ENCODE results near the gene HHEX. TPM values are rescaled to one million over a fixed set of nuclear protein-coding genes. Genes with fewer than 3 reads are reported as not detected.

Gene HHEX
- total and polyA plus RNA-seq, 4 donors = 16.2 to 42.2 (median 34.2) TPM

DNA sequence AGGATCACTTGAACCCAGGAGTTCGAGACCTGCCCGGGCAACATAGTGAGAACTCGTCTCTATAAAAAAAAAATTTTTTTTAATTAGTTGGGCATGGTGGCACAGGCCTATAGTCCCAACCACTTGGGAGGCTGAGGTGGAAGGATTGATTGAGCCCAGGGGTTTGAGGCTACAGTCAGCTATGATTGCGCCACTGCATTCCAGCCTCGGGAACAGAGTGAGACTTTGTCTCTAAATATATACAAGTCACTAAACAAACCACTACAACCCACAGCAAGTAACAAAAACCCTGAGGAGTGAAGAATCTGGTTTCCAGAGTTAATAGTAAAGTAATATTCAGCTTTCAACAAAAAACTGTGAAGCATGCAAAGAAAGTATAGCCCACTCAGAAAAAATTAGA, 32.7 kb upstream of the HHEX start:
- Histone ChIP-seq H3K9me3 (ENCODE audit: control insufficient read depth in 4 of 4, low read length in 3 of 4) (no peaks in the 10 kb centered on the region), H3K4me3 (ENCODE audit: low read depth in 1 of 3, low read length in 3 of 3) (no peak overlapping the region), H3K4me1 (ENCODE audit: control insufficient read depth in 4 of 4, insufficient read depth in 4 of 4, low read length in 3 of 4) (peaks cover 2 to 8% (median 4%) of the 10 kb centered on the region in 4 donors), H3K27ac (ENCODE audit: low read depth in 1 of 2, low read length in 2 of 2) (no peak overlapping the region), H3K36me3 (ENCODE audit: control insufficient read depth in 4 of 4, insufficient read depth in 3 of 4, low read depth in 1 of 4, low read length in 3 of 4) (no peaks in the 10 kb centered on the region), H3K9ac (ENCODE audit: low read depth in 1 of 2, low read length in 2 of 2) (no peak overlapping the region), H3K27me3 (ENCODE audit: control insufficient read depth in 4 of 4, insufficient read depth in 4 of 4, low read length in 3 of 4) (no peaks in the 10 kb centered on the region)
- TF ChIP-seq GABPA (IDR thresholded peaks at IDR 0.05 in 1 of 2, conservative IDR thresholded peaks at IDR 0.05 in 1 of 2) (no peak), JUND (IDR thresholded peaks at IDR 0.05) (no peak), TAF1 (conservative IDR thresholded peaks at IDR 0.05) (no peak), HNF4A (conservative IDR thresholded peaks at IDR 0.05) (no peak)
- TF ChIP-seq, protein P1, sequence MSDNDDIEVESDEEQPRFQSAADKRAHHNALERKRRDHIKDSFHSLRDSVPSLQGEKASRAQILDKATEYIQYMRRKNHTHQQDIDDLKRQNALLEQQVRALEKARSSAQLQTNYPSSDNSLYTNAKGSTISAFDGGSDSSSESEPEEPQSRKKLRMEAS (IDR thresholded peaks at IDR 0.05) = no peak
- TF ChIP-seq, protein P2, sequence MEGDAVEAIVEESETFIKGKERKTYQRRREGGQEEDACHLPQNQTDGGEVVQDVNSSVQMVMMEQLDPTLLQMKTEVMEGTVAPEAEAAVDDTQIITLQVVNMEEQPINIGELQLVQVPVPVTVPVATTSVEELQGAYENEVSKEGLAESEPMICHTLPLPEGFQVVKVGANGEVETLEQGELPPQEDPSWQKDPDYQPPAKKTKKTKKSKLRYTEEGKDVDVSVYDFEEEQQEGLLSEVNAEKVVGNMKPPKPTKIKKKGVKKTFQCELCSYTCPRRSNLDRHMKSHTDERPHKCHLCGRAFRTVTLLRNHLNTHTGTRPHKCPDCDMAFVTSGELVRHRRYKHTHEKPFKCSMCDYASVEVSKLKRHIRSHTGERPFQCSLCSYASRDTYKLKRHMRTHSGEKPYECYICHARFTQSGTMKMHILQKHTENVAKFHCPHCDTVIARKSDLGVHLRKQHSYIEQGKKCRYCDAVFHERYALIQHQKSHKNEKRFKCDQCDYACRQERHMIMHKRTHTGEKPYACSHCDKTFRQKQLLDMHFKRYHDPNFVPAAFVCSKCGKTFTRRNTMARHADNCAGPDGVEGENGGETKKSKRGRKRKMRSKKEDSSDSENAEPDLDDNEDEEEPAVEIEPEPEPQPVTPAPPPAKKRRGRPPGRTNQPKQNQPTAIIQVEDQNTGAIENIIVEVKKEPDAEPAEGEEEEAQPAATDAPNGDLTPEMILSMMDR (IDR thresholded peaks at IDR 0.05; ENCODE audit: low read depth, low read length, missing input control) = no peak
- TF ChIP-seq, protein P3, sequence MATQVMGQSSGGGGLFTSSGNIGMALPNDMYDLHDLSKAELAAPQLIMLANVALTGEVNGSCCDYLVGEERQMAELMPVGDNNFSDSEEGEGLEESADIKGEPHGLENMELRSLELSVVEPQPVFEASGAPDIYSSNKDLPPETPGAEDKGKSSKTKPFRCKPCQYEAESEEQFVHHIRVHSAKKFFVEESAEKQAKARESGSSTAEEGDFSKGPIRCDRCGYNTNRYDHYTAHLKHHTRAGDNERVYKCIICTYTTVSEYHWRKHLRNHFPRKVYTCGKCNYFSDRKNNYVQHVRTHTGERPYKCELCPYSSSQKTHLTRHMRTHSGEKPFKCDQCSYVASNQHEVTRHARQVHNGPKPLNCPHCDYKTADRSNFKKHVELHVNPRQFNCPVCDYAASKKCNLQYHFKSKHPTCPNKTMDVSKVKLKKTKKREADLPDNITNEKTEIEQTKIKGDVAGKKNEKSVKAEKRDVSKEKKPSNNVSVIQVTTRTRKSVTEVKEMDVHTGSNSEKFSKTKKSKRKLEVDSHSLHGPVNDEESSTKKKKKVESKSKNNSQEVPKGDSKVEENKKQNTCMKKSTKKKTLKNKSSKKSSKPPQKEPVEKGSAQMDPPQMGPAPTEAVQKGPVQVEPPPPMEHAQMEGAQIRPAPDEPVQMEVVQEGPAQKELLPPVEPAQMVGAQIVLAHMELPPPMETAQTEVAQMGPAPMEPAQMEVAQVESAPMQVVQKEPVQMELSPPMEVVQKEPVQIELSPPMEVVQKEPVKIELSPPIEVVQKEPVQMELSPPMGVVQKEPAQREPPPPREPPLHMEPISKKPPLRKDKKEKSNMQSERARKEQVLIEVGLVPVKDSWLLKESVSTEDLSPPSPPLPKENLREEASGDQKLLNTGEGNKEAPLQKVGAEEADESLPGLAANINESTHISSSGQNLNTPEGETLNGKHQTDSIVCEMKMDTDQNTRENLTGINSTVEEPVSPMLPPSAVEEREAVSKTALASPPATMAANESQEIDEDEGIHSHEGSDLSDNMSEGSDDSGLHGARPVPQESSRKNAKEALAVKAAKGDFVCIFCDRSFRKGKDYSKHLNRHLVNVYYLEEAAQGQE (IDR thresholded peaks at IDR 0.05) = no peak
- TF ChIP-seq, protein P4, sequence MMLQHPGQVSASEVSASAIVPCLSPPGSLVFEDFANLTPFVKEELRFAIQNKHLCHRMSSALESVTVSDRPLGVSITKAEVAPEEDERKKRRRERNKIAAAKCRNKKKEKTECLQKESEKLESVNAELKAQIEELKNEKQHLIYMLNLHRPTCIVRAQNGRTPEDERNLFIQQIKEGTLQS (IDR thresholded peaks at IDR 0.05) = no peak
- 87% methylated on average over 5 of the region's 5 CpGs for WGBS
- no peak for DNase-seq (ENCODE audit: low spot score)

DNA sequence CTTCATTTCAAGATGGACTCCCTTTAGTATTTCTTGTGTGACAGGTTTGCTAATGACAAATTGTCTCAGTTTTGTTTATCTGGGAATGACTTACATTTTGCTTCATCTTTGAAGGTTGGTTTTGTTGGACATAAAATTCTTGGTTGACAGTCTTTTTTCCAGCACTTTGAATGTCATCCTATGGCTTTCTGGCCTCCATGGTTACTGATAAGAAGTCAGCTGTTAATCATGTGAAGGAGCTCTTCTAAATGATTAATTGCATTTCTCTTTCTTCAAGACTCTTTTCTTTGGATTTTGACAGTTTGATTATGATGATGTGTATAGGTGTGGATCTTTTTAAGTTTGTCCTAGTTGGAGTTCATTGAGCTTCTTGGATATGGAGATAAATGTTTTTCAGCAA, 26.9 kb upstream of the HHEX start:
- DNase-seq (ENCODE audit: low spot score) = no peak
- no peaks in the 10 kb centered on the region for H3K4me1 ChIP-seq (ENCODE audit: control insufficient read depth in 4 of 4, insufficient read depth in 4 of 4, low read length in 3 of 4)
- TF ChIP-seq RAD21 (IDR thresholded peaks at IDR 0.05) (no peak), EGR1 (IDR thresholded peaks at IDR 0.05; ENCODE audit: low read depth in 2 of 2) (no peak), NR2F2 (IDR thresholded peaks at IDR 0.05) (no peak), TAF1 (conservative IDR thresholded peaks at IDR 0.05) (no peak), RXRA (IDR thresholded peaks at IDR 0.05) (no peak), HNF4A (conservative IDR thresholded peaks at IDR 0.05) (no peak), GABPA (IDR thresholded peaks at IDR 0.05 in 1 of 2, conservative IDR thresholded peaks at IDR 0.05 in 1 of 2) (no peak), FOXA1 (IDR thresholded peaks at IDR 0.05) (no peak), YY1 (IDR thresholded peaks at IDR 0.05) (no peak), FOXA2 (IDR thresholded peaks at IDR 0.05) (no peak), HNF4G (IDR thresholded peaks at IDR 0.05) (no peak), SP1 (IDR thresholded peaks at IDR 0.05) (no peak)
- TF ChIP-seq, protein P3 (IDR thresholded peaks at IDR 0.05) = no peak
- TF ChIP-seq, protein P4 (IDR thresholded peaks at IDR 0.05) = no peak
- H3K36me3 ChIP-seq (ENCODE audit: control insufficient read depth in 4 of 4, insufficient read depth in 3 of 4, low read depth in 1 of 4, low read length in 3 of 4) = no peaks in the 10 kb centered on the region
- H3K9ac ChIP-seq (ENCODE audit: low read depth in 1 of 2, low read length in 2 of 2) = no peak overlapping the region
- peaks cover 0 to 8% (median under 1%) of the 10 kb centered on the region in 4 donors for H3K9me3 ChIP-seq (ENCODE audit: control insufficient read depth in 4 of 4, low read length in 3 of 4)
- H3K27me3 ChIP-seq (ENCODE audit: control insufficient read depth in 4 of 4, insufficient read depth in 4 of 4, low read length in 3 of 4) = no peaks in the 10 kb centered on the region
- H3K4me3 ChIP-seq (ENCODE audit: low read depth in 1 of 3, low read length in 3 of 3) = no peak overlapping the region
- H3K27ac ChIP-seq (ENCODE audit: low read depth in 1 of 2, low read length in 2 of 2) = no peak overlapping the region
